GM21390 (cell line): Measurements from ENCODE around the gene PRCP.

Experiments
- ATAC-seq: cut with Tn5 transposase; IDR thresholded peaks from one replicate; pipeline ENCODE4 v1.9.1; 2021; ENCODE audit not compliant: unreplicated experiment

The PRCP gene

GRCh38 chr11:82831364-82831763 lies 68.9 kb downstream of the PRCP start:
- no peak for ATAC-seq

- no peak for ATAC-seq
Measured at GRCh38 chr11:82830746-82831145, 69.5 kb downstream of the PRCP start.

- ATAC-seq = no peak
Measured at GRCh38 chr11:82829101-82829500, 71.1 kb downstream of the PRCP start.

DNA sequence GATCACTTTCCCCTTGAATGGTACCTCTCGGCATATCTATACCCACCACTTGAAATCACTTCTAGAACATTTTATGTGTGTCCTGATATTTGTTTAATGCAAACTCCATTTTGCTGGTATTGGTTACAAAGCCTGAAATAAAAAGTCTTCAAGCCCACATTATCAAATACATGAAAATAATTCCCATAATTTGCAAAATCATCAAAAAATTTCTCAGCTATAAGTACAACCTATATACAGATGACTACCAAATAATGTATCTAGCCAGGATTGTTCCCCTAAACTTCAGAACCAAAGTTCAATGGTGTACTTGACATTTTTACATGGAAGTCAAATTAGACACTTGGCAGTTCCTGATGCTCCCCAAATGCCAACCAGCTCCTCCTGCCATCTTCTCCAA lies 71.8 kb downstream of the PRCP start:
- no peak for ATAC-seq

DNA sequence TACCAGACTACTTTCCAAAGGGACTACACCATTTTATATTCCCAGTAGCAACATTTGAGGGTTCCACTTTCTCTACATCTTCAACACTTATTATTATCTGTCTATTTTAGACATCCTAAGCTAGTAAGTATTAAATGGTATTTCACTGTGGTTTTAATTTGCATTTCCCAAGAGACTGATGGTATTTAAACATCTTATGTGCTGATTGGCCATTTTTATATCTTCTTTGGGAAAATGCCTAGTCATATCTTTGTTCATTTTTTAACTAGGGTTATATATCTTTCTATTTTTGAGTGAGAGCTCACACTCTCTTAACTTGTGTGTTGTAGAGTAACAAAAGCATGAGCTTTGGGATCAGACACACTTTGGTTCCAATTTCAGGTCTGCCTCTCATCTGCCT lies 73.7 kb downstream of the PRCP start:
- no peak for ATAC-seq

GRCh38 chr11:82823647-82824619 lies 76.3 kb downstream of the PRCP start:
- ATAC-seq = no peak

DNA sequence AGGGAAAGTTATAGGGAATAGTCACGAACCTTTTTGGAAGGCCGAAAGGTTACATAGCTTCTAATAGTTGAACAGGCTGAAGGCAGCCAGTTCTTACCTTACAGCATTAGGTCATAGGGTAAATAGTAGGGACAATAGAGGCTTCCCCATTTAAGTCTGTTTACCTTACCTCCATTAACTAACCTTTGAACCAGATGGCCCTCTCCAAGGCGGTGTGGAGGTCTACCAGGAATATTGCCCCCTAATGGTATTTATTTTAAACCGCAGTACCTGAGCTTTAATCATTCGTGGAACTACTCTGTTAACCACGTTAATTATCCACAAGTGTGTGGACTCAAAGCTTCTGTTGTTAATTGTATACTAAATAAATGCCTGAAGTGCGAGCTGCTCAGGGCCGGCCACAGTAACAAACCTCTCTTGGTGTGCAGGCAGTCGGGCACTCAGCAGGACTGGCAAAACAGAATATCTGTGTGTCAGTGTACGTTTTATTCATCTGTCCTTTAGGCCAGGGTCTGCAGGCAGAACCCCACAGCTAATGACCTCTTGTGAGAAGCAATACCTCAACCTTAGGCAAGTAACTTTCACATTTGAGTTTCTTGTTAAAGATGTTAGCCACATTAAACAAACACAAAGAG lies 81.7 kb downstream of the PRCP start:
- no peak for ATAC-seq

GRCh38 chr11:82815406-82815805 lies 84.8 kb downstream of the PRCP start:
- no peak for ATAC-seq

DNA sequence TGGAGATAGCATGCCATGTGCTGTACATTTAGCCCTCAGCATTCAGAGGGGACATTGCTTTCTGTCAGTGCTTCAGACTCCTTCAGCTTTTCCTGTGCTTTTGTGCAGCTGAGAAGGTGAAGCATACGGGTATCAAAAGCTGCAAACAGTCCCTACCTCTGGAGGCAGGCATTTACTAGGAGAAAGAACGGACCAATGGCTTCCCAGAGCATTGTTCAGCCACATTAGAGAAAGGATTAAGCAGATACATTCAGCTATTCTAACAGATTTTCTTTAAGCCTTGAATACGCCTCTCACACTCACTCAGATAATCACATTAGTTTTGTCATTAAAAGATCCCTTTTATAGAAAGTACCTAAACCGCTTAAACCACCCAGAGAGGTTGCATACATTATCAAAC lies 85.9 kb downstream of the PRCP start:
- no peak for ATAC-seq

DNA sequence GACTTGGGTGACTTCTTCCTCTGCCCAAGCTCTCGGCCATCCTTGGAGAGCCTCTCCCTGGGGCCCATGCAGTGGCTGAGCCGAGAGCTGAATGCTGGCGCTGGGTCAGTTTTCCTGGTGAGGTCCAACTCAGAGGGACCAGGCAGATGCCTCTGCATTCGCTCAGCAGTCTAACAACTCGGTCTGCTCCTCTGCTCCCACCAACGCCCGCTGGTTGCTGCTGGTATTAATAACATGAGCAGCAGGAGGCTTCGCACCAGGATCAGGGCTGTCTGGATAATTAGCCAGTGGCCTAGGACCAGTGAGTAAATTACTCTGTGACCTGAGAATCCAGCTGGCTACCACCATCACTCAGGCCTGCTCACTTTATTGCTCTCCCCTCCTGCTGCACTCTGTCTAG lies 88.9 kb downstream of the PRCP start:
- no peak for ATAC-seq

DNA sequence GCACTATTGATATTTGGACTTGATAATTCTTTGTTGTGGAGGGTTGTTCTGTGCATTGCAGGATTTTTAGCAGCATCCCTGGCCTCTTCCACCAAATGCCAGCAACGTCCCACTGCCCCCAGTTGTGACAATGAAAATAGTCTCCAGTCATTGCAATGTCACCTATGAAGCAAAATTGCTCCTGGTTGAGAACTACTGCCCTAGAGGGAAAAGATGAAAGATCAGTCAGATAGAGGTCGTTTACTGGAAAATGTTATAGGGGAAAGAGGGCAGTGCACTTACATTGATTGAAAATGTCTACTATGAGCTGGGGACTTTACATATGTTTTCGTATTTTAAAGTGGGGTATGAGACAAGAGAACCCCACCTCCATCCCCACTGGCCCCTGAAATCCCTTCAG lies 89.5 kb downstream of the PRCP start:
- no peak for ATAC-seq

DNA sequence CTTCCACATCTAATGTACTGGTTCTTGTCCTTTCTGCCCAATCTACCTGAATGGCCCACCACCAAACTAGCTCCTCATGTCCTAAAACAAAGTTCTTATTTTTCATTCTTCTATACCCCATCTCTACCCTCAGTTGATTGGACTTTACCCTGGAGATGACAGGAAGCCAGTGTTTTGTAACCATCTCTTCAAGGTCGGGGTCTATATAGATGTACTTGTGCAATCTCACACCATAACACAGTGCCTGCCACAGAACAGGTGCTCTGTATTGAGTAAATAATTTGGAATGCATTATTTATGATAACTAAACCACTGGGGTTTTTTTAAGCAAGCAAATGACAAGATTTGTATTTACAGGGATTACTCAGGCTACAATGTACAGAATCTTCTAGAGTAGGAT lies 89.9 kb downstream of the PRCP start:
- no peak for ATAC-seq

GRCh38 chr11:82807646-82808045 lies 92.6 kb downstream of the PRCP start:
- no peak for ATAC-seq

DNA sequence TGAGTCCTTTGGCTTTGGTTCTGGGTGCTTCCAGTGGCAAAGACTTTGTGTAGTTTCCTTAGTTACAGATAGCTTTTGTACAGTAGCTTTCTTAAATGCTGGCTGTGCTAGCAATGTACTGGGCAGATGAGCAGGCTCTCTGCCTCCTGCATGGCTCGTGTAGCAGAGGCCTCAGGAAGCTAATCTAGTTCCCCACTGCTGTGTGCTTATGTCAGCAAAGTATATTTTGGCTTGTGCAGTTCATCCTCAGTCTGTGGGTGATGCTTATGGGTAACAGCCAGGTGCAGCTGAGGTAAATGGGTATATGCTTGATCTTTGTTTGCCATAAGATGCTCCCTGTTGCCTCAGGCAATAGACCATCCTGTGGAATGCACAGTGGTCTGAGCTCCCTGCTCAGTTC lies 97.5 kb downstream of the PRCP start:
- ATAC-seq = no peak

- no peak for ATAC-seq
Measured at GRCh38 chr11:82796998-82797961, 103.0 kb downstream of the PRCP start.

- no peak for ATAC-seq
Measured at GRCh38 chr11:82794490-82794889, 105.7 kb downstream of the PRCP start.

GRCh38 chr11:82792822-82793569 lies 107.2 kb downstream of the PRCP start:
- ATAC-seq = no peak

- no peak for ATAC-seq
Measured at GRCh38 chr11:82792319-82792718, 107.9 kb downstream of the PRCP start.

- ATAC-seq = no peak
Measured at GRCh38 chr11:82791779-82792178, 108.5 kb downstream of the PRCP start.

DNA sequence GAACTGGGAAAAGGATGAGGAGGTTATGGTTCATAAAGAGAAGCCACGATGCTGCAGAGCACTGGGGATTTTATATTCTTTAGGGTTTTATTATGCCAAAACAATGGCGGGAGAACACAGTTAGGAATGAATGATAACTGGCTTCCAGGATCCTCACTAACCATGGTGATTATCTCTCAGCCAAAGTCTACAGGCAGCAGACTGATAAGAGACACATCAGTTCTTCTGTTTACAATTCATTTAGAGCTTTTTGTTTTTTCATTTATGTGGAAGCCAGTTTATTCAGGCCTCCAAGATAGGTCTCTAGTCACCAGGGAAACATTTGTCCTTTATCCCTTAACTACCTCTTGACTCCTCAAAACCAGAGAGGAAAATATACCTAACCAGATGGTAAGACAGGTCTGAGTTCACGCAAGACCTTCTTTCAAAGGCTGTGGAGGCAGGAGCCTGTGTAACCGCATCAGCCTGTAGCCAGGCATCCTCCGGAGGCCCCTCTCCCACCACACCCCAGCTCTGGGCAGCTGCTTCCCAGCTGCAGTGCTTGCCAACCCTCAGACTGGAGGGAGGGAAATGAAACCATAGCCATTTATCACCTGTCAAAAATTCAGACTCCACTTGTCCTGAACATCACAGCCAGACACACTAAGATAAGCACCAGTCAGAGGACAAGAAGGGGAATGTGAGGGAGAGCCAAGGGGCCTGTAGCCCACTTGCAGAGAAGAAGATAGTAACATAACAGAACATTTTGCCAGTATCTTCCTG lies 109.3 kb downstream of the PRCP start:
- ATAC-seq = no peak
